NCI-H526 (cell line): ENCODE measurements around the gene CCDC138.

ENCODE experiments used
- DNase-seq, 2 experiments: peaks; one replicate each; lab custom pipeline; 2025; lab: John Stamatoyannopoulos, UW

The CCDC138 gene

GRCh38 chr2:108894766-108895165, 108.2 kb downstream of the CCDC138 start:
- DNase-seq: no peak

- DNase-seq: no peak
These were observed 108.6 kb downstream of the CCDC138 start for GRCh38 chr2:108895188-108895587.

- no peak for DNase-seq
These were observed 110.2 kb downstream of the CCDC138 start for GRCh38 chr2:108896741-108897140.

- no peak for DNase-seq
These were observed 111.9 kb downstream of the CCDC138 start for GRCh38 chr2:108898315-108899082.

GRCh38 chr2:108904680-108905079, 118.1 kb downstream of the CCDC138 start:
- no peak for DNase-seq

GRCh38 chr2:108905176-108905575, 118.6 kb downstream of the CCDC138 start:
- no peak for DNase-seq

GRCh38 chr2:108905906-108906305, 119.3 kb downstream of the CCDC138 start:
- no peak for DNase-seq

- DNase-seq: no peak
These were observed 120.0 kb downstream of the CCDC138 start for GRCh38 chr2:108906403-108907077.

- no peak for DNase-seq
These were observed 121.5 kb downstream of the CCDC138 start for GRCh38 chr2:108907822-108908712.

GRCh38 chr2:108908713-108909070, 122.1 kb downstream of the CCDC138 start:
- DNase-seq: no peak

- no peak for DNase-seq
These were observed 122.8 kb downstream of the CCDC138 start for GRCh38 chr2:108909275-108909823.

GRCh38 chr2:108910011-108910431, 123.5 kb downstream of the CCDC138 start:
- DNase-seq: no peak

GRCh38 chr2:108910541-108911396, 124.2 kb downstream of the CCDC138 start:
- no peak for DNase-seq

GRCh38 chr2:108911401-108911800, 124.8 kb downstream of the CCDC138 start:
- DNase-seq: no peak

- no peak for DNase-seq
These were observed 125.4 kb downstream of the CCDC138 start for GRCh38 chr2:108911807-108912628.

GRCh38 chr2:108912629-108912902, 126.0 kb downstream of the CCDC138 start:
- no peak for DNase-seq

GRCh38 chr2:108916122-108916795, 129.7 kb downstream of the CCDC138 start:
- no peak for DNase-seq

- no peak for DNase-seq
These were observed 130.3 kb downstream of the CCDC138 start for GRCh38 chr2:108916796-108917421.

GRCh38 chr2:108917526-108917925, 131.0 kb downstream of the CCDC138 start:
- DNase-seq: no peak
